Body of pancreas (tissue), 4 donors: ENCODE results near the gene CAMTA1.

Source experiments
- POLR2A ChIP-seq, 3 donors: fragments of 450-650 bp; IDR thresholded peaks; one replicate each; pipeline ENCODE4 v1.6.1; 2016; ENCODE audit warnings: antibody characterized with exemption in 3 of 3, mild to moderate bottlenecking in 2 of 3
- TF ChIP-seq, protein P1 (sequence below), 7 experiments: fragments of 450-650 bp in 4 of 7; fragments of 200-600 bp in 3 of 7; sonication (generic) in 3 of 7; IDR thresholded peaks; one replicate each; pipeline ENCODE4 v1.5.1; 2016 to 2019; ENCODE audit warnings: antibody characterized with exemption in 7 of 7

DNA sequence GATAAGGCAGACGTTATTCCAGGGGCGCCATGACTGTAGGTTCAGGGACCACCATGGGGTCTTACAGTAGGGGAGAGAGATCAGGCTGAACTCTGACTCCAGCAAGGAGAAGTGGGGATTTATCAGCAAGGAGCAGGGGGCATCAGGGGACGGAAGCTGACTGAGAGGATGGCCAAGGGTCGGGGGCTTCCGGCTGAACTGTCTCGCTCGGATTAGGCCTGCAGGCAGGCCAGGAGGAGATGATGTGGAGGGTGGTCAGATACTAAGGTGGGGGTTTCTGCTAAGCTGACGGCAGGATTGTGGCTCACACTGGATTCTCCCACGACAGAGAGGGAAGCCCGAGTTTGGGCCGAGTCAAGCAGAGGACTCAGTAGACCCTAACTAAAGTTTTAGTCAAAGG, 798.9 kb downstream of the CAMTA1 start:
- TF ChIP-seq, protein P1, sequence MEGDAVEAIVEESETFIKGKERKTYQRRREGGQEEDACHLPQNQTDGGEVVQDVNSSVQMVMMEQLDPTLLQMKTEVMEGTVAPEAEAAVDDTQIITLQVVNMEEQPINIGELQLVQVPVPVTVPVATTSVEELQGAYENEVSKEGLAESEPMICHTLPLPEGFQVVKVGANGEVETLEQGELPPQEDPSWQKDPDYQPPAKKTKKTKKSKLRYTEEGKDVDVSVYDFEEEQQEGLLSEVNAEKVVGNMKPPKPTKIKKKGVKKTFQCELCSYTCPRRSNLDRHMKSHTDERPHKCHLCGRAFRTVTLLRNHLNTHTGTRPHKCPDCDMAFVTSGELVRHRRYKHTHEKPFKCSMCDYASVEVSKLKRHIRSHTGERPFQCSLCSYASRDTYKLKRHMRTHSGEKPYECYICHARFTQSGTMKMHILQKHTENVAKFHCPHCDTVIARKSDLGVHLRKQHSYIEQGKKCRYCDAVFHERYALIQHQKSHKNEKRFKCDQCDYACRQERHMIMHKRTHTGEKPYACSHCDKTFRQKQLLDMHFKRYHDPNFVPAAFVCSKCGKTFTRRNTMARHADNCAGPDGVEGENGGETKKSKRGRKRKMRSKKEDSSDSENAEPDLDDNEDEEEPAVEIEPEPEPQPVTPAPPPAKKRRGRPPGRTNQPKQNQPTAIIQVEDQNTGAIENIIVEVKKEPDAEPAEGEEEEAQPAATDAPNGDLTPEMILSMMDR (IDR thresholded peaks at IDR 0.05), result no peak
- TF ChIP-seq POLR2A (IDR thresholded peaks at IDR 0.05), result no peak
